EL (cell line): Measurements from ENCODE around the gene PSORS1C2.

ENCODE experiments used
- DNase-seq: peaks from one replicate; pipeline ENCODE4 v3.0.0-alpha.2; 2016

PSORS1C2 gene

GRCh38 chr6:31135710-31136109 is 3.2 kb downstream of the PSORS1C2 start:
- DNase-seq: no peak

- DNase-seq: no peak
These were observed 6.1 kb downstream of the PSORS1C2 start for GRCh38 chr6:31132806-31133205.

- no peak for DNase-seq
These were observed 7.3 kb downstream of the PSORS1C2 start for GRCh38 chr6:31131595-31131994.

- no peak for DNase-seq
These were observed 8.1 kb downstream of the PSORS1C2 start for GRCh38 chr6:31130751-31131150.

- no peak for DNase-seq
These were observed 9.7 kb downstream of the PSORS1C2 start for GRCh38 chr6:31129130-31129529.

GRCh38 chr6:31128093-31128676 is 10.7 kb downstream of the PSORS1C2 start:
- peak; percentile 48 for DNase-seq

- DNase-seq: no peak
These were observed 12.3 kb downstream of the PSORS1C2 start for GRCh38 chr6:31126396-31127175.

GRCh38 chr6:31125586-31126363 is 13.1 kb downstream of the PSORS1C2 start:
- DNase-seq: peak; percentile 83

- no peak for DNase-seq
These were observed 13.7 kb downstream of the PSORS1C2 start for GRCh38 chr6:31125162-31125561.

- DNase-seq: peak; percentile 91
These were observed 15.8 kb downstream of the PSORS1C2 start for GRCh38 chr6:31122791-31123706.

GRCh38 chr6:31121131-31121790 is 17.6 kb downstream of the PSORS1C2 start:
- DNase-seq: no peak

- no peak for DNase-seq
These were observed 18.5 kb downstream of the PSORS1C2 start, which contains the start of gene CDSN for GRCh38 chr6:31120151-31120915. Gene CDSN, minus strand, starts transcription at chr6:31120446. Its CDS starts 27 bp downstream, at chr6:31120419.

GRCh38 chr6:31118178-31118577 is 20.7 kb downstream of the PSORS1C2 start:
- no peak for DNase-seq

- DNase-seq: no peak
These were observed 22.0 kb downstream of the PSORS1C2 start for GRCh38 chr6:31116661-31117385.

- no peak for DNase-seq
These were observed 22.8 kb downstream of the PSORS1C2 start for GRCh38 chr6:31115941-31116560.

GRCh38 chr6:31114970-31115849 is 23.7 kb downstream of the PSORS1C2 start:
- peak; percentile 78 for DNase-seq

GRCh38 chr6:31114541-31114878 is 24.4 kb downstream of the PSORS1C2 start, which contains the start of gene PSORS1C1:
Gene PSORS1C1, plus strand, starts transcription at chr6:31114800. Its CDS starts 14,833 bp downstream, at chr6:31129633.
- peak; percentile 97 for DNase-seq

- DNase-seq: peak; percentile 46
These were observed 24.9 kb downstream of the PSORS1C2 start for GRCh38 chr6:31113861-31114540.
